Epithelial cell of proximal tubule (primary cell): Measurements from ENCODE around the gene SMC3. TPM values are rescaled to one million over a fixed set of nuclear protein-coding genes. Genes with fewer than 3 reads are reported as not detected.

ENCODE experiments used
- DNase-seq: peaks from one replicate; pipeline ENCODE4 v3.0.0-alpha.2; 2011; ENCODE audit warnings: low read depth
- H3K4me3 ChIP-seq: 2 replicates; pipeline ENCODE4 v1.5.1; 2011; ENCODE audit warnings: low read depth, mild to moderate bottlenecking, low read length
- CTCF ChIP-seq: conservative IDR thresholded peaks from 2 replicates; pipeline ENCODE4 v1.5.1; 2012; ENCODE audit warnings: low read depth, mild to moderate bottlenecking, low read length
- total RNA-seq: library from RNA; depleted of rRNA; stranded (reverse); fragments of >200 nt; gene quantifications from 2 replicates; pipeline ENCODE4 v1.2.3, GENCODE V29; 2015

The SMC3 gene
- total RNA-seq, 1 donor from 2014 or later: 43.1 TPM

GRCh38 chr10:110651044-110651958 is 83.8 kb downstream of the SMC3 start:
- no peak overlapping the region for H3K4me3 ChIP-seq
- DNase-seq: no peak
- no peak for TF ChIP-seq CTCF

- DNase-seq: no peak
- H3K4me3 ChIP-seq: no peak overlapping the region
- no peak for TF ChIP-seq CTCF
Measured at GRCh38 chr10:110652475-110653118, 85.1 kb downstream of the SMC3 start.

Other genes starting within 250 kb of the SMC3 start
- gene DUSP5, start 69.8 kb upstream of the SMC3 start, total RNA-seq: 57.6 and 76.2 TPM in 2 replicates
- 0.07 and 0.46 TPM in 2 replicates for gene RBM20, start 76.6 kb downstream of the SMC3 start, total RNA-seq